H1 (cell line): Measurements from ENCODE around the gene CAP2.

Experiments used
- CEBPB ChIP-seq: IDR thresholded peaks from 2 replicates; pipeline ENCODE4 v1.6.1; 2012; ENCODE audit warnings: low read depth, low read length
- CTCF ChIP-seq, 3 experiments: IDR thresholded peaks; 1 replicate in 2 of 3; 2 replicates in 1 of 3; pipeline versions ENCODE4 v1.5.1 to v1.6.1; 2011; ENCODE audit warnings: low read length in 3 of 3, mild to moderate bottlenecking in 3 of 3, inconsistent platforms in 2 of 3, low read depth in 1 of 3, moderate library complexity in 1 of 3; ENCODE audit not compliant: insufficient read depth in 1 of 3; ENCODE audit errors: control extremely low read depth in 1 of 3
- EZH2 ChIP-seq: fragments of 200-600 bp; sonication (generic); IDR thresholded peaks from 2 replicates; pipeline ENCODE4 v1.7.1; 2012; ENCODE audit warnings: low read depth, mild to moderate bottlenecking, moderate library complexity, low read length, inconsistent platforms; ENCODE audit not compliant: severe bottlenecking
- GABPA ChIP-seq: IDR thresholded peaks from 2 replicates; pipeline ENCODE4 v1.6.1; 2011; ENCODE audit warnings: mild to moderate bottlenecking, low read length, moderate library complexity, borderline replicate concordance; ENCODE audit not compliant: insufficient read depth
- HDAC2 ChIP-seq, 2 experiments: fragments of 300-600 bp in 1 of 2; sonication (generic) in 1 of 2; IDR thresholded peaks; 2 replicates each; pipeline ENCODE4 v1.6.1; 2011 to 2012; ENCODE audit warnings: low read depth in 2 of 2, low read length in 2 of 2, mild to moderate bottlenecking in 2 of 2, moderate library complexity in 2 of 2, borderline replicate concordance in 1 of 2, inconsistent platforms in 1 of 2
- POLR2AphosphoS5 ChIP-seq: IDR thresholded peaks from 2 replicates; pipeline ENCODE4 v1.6.1; 2011; ENCODE audit warnings: low read depth, low read length
- RAD21 ChIP-seq, 2 experiments: IDR thresholded peaks in 1 of 2; conservative IDR thresholded peaks in 1 of 2; 2 replicates each; pipeline ENCODE4 v1.6.1; 2011; ENCODE audit warnings: low read depth in 2 of 2, low read length in 2 of 2, improper control_type of control experiment in 1 of 2, inconsistent platforms in 1 of 2, mild to moderate bottlenecking in 1 of 2, moderate library complexity in 1 of 2
- RXRA ChIP-seq: IDR thresholded peaks from 2 replicates; pipeline ENCODE4 v1.6.1; 2011; ENCODE audit warnings: low read depth, mild to moderate bottlenecking, low read length, moderate library complexity; ENCODE audit not compliant: insufficient read depth
- SP2 ChIP-seq: IDR thresholded peaks from 2 replicates; pipeline ENCODE4 v1.6.1; 2012; ENCODE audit warnings: mild to moderate bottlenecking, low read length, inconsistent platforms
- TAF1 ChIP-seq: IDR thresholded peaks from 2 replicates; pipeline ENCODE4 v1.6.1; 2011; ENCODE audit warnings: mild to moderate bottlenecking, low read depth, low read length
- TBP ChIP-seq: IDR thresholded peaks from 2 replicates; pipeline ENCODE4 v1.6.1; 2011; ENCODE audit warnings: low read depth, low read length, improper control_type of control experiment
- TEAD4 ChIP-seq: IDR thresholded peaks from 2 replicates; pipeline ENCODE4 v1.6.1; 2012; ENCODE audit warnings: low read depth, low read length, inconsistent platforms, mixed read lengths
- USF2 ChIP-seq: IDR thresholded peaks from 2 replicates; pipeline ENCODE4 v1.6.1; 2011; ENCODE audit warnings: low read length, improper control_type of control experiment

- TF ChIP-seq GABPA (no peak), CTCF (IDR thresholded peaks at IDR 0.05; ENCODE audit: control extremely low read depth in 1 of 3, insufficient read depth in 1 of 3, low read depth in 1 of 3, low read length in 3 of 3) (no peak), POLR2AphosphoS5 (no peak), TEAD4 (no peak), RXRA (no peak), TAF1 (no peak), USF2 (no peak), HDAC2 (IDR thresholded peaks at IDR 0.05; ENCODE audit: borderline replicate concordance in 1 of 2, low read depth in 2 of 2, low read length in 2 of 2) (no peak), RAD21 (IDR thresholded peaks at IDR 0.05 in 1 of 2, conservative IDR thresholded peaks at IDR 0.05 in 1 of 2; ENCODE audit: low read depth in 2 of 2, low read length in 2 of 2) (no peak), EZH2 (no peak), TBP (no peak), SP2 (no peak), CEBPB (no peak)
Measured at GRCh38 chr6:17416806-17417205, 23.4 kb downstream of the CAP2 start.
